ENCODE measurements around the gene HOXB3.

HOXB3 gene

GRCh38 chr17:48586355-48587258, 3.4 kb downstream of the HOXB3 start:
- Histone ChIP-seq H3K27me3 (replicated peaks; ENCODE audit: control insufficient read depth, insufficient read depth, low read length) (no peaks in the 10 kb centered on the region), H3K9me3 (ENCODE audit: control insufficient read depth, low read length) (no peaks in the 10 kb centered on the region), H3K4me1 (ENCODE audit: control insufficient read depth, insufficient read depth, low read length) (peaks cover 42% of the 10 kb centered on the region), H3K4me3 (ENCODE audit: low read length) (peak overlapping the region; percentile 90), H3K36me3 (ENCODE audit: control insufficient read depth, insufficient read depth, low read length, severe bottlenecking) (peaks cover 4% of the 10 kb centered on the region), H3K9ac (ENCODE audit: low read length) (peak overlapping the region; percentile 97)
- DNase-seq (ENCODE audit: low read depth): no peak

DNA sequence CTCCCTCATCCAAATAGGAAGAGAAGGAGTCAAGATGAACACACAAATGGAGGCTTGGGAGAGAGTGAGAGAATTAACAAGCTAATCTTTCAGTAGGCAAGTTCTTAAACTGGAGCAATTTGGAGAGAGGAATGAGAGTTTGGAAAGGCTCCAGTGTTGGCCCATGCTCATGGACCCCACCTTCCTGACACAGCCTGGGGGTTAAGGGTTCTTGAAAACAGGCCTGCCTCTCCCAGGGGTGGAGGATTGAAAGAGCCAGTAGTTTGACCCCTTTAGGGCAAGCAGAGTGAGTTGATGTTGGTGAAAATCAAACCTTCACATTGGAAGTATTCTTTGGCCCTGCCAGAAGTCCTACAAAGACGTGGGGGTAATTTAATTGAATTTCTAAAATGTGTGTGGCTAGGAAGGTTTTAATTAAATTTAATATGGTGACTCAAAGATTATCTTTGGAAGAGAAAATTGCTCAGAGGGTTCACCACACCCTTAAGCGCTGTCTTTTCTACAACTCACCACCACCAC, 5.8 kb downstream of the HOXB3 start:
- no peaks in the 10 kb centered on the region for H3K36me3 ChIP-seq (ENCODE audit: control insufficient read depth, insufficient read depth, low read length, severe bottlenecking)
- no peaks in the 10 kb centered on the region for H3K9me3 ChIP-seq (ENCODE audit: control insufficient read depth, low read length)
- no peak for DNase-seq (ENCODE audit: low read depth)
- peak overlapping the region; percentile 47 for H3K9ac ChIP-seq (ENCODE audit: low read length)
- H3K4me1 ChIP-seq (ENCODE audit: control insufficient read depth, insufficient read depth, low read length): peaks cover 56% of the 10 kb centered on the region
- H3K4me3 ChIP-seq (ENCODE audit: low read length): peak overlapping the region; percentile 90
- no peaks in the 10 kb centered on the region for H3K27me3 ChIP-seq (replicated peaks; ENCODE audit: control insufficient read depth, insufficient read depth, low read length)

DNA sequence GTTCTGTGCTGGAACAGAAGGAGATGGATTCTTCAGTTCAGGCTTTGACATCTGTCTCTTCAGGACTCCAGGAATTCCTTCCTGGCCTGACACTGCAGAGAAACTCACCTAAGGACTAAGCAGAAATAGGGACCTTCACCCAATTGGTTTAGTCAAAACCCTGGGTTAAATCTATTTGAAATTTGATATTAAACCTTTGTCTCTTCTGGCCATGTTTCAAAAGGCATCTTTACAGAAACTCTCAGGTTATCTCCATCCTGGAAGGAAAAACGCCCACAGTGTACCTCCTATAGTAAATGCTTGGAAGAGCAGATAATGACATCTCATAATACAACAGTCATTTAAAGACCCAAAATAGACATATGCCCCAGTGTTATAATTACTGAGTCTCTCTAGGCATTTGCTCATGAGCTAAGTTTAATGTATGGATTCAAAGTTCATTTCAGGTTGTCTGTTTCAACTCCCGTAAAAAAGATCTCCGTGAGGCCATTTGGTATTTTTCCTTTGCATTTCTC, 6.3 kb downstream of the HOXB3 start:
- DNase-seq (ENCODE audit: low read depth): no peak
- peak overlapping the region; percentile 47 for H3K9ac ChIP-seq (ENCODE audit: low read length)
- H3K27me3 ChIP-seq (replicated peaks; ENCODE audit: control insufficient read depth, insufficient read depth, low read length): no peaks in the 10 kb centered on the region
- H3K9me3 ChIP-seq (ENCODE audit: control insufficient read depth, low read length): no peaks in the 10 kb centered on the region
- peak overlapping the region; percentile 90 for H3K4me3 ChIP-seq (ENCODE audit: low read length)
- no peaks in the 10 kb centered on the region for H3K36me3 ChIP-seq (ENCODE audit: control insufficient read depth, insufficient read depth, low read length, severe bottlenecking)
- H3K4me1 ChIP-seq (ENCODE audit: control insufficient read depth, insufficient read depth, low read length): peaks cover 61% of the 10 kb centered on the region

- no peak for DNase-seq (ENCODE audit: low read depth)
- Histone ChIP-seq H3K9ac (ENCODE audit: low read length) (peak overlapping the region; percentile 91), H3K4me1 (ENCODE audit: control insufficient read depth, insufficient read depth, low read length) (peaks cover 54% of the 10 kb centered on the region), H3K9me3 (ENCODE audit: control insufficient read depth, low read length) (no peaks in the 10 kb centered on the region), H3K36me3 (ENCODE audit: control insufficient read depth, insufficient read depth, low read length, severe bottlenecking) (no peaks in the 10 kb centered on the region), H3K27me3 (replicated peaks; ENCODE audit: control insufficient read depth, insufficient read depth, low read length) (no peaks in the 10 kb centered on the region), H3K4me3 (ENCODE audit: low read length) (peak overlapping the region; percentile 90)
Observed at GRCh38 chr17:48582750-48583069, 7.3 kb downstream of the HOXB3 start.

DNA sequence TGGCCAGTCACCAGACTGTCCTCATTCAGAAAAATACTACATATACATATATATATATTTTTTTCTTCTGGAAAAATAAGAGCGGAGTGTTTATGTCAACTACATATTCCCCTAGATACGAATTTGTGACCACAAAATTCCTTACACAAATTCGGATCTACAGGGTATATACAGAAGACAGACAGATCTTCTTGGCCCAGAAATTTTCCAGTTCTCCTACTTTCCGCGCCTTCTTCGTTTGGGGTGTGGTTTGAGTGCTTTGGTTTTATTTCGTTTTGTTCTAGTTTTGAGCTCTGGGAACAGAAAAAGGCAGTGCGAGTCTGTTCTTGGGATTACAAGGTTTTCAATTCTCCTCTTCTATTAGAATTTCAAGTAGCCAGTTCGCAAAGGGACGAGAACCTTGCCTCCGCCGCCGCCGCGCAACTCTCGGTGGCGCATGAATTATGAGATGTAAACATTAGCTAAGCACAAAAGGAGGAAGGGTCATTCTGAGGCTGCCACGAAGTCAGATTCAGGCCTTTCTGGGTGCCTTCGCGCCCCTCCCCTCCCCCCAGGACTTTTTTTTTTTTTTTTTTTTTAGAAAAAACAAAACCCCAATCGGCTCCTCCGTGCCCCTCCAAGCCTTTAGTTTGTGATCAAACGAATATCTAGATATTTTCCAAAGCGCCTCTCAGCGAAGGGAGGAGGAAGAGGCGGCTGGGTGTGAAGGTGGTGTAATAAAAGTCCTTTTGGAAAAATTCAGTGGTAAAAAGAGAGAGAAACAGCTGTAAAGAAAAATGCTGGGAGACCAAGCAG, 10.1 kb downstream of the HOXB3 start:
- Histone ChIP-seq H3K4me1 (ENCODE audit: control insufficient read depth, insufficient read depth, low read length) (peaks cover 54% of the 10 kb centered on the region), H3K27me3 (replicated peaks; ENCODE audit: control insufficient read depth, insufficient read depth, low read length) (no peaks in the 10 kb centered on the region), H3K9me3 (ENCODE audit: control insufficient read depth, low read length) (no peaks in the 10 kb centered on the region), H3K36me3 (ENCODE audit: control insufficient read depth, insufficient read depth, low read length, severe bottlenecking) (no peaks in the 10 kb centered on the region), H3K9ac (ENCODE audit: low read length) (peak overlapping the region; percentile 91), H3K4me3 (ENCODE audit: low read length) (peak overlapping the region; percentile 90)
- no peak for DNase-seq (ENCODE audit: low read depth)

DNA sequence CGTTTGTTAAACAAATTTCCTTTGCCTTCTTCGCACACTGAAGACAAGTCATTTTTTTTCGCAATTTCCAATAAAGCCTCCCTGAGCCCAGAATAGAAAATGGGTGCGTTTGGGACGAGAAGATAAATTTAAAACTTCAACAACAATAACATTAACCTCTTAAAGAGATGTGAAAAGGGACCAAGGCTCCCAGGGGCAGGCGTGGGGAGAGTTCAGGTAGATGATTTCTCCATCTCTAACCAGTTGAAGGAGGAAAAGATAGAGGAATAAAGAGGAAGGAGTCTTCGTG, 10.6 kb downstream of the HOXB3 start:
- H3K4me1 ChIP-seq (ENCODE audit: control insufficient read depth, insufficient read depth, low read length): peaks cover 56% of the 10 kb centered on the region

DNA sequence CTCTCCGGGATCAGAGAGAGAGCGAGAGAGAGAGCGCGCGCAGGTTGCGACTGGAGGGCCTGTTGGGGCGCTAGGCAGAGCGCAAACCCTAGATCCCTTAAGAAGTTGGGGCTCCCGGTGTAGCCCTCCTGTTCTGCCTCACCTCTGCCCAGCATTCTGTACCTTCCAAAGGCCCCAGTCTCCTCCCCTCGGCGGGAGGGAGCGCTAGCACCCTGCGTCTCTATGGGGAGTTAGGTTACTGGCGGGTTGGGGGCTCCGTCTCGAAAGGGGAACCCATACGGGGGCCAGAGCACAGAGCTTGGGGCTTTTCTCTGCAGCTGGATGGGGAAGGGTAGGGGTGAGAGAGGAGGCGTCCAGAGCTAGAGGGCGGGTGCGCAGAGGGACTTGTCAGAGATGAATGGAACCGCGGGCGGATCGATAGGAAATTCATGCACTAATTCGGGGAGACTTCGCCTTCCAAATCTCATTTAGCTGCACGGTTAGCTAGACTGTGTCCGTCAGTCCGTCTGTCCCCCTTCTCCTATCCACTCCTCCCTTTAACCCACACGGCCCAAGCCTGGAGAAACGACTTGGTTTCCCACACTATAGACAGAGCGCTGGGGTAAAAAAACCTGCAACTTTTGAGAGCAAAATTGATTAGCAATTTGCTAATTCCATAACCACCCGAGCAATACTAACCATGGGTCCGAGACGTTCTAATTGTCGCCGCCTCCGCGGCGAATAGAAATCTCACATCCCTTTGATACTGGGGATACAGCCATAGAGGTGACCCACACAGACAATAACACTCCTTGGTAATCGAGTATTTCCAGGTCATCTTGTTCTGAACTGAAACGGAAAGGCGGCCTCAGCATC, 11.2 kb downstream of the HOXB3 start:
- no peaks in the 10 kb centered on the region for H3K27me3 ChIP-seq (replicated peaks; ENCODE audit: control insufficient read depth, insufficient read depth, low read length)
- H3K4me1 ChIP-seq (ENCODE audit: control insufficient read depth, insufficient read depth, low read length): peaks cover 56% of the 10 kb centered on the region
- no peak for DNase-seq (ENCODE audit: low read depth)
- H3K4me3 ChIP-seq (ENCODE audit: low read length): peak overlapping the region; percentile 87
- H3K9ac ChIP-seq (ENCODE audit: low read length): peak overlapping the region; percentile 93
- H3K9me3 ChIP-seq (ENCODE audit: control insufficient read depth, low read length): no peaks in the 10 kb centered on the region
- no peaks in the 10 kb centered on the region for H3K36me3 ChIP-seq (ENCODE audit: control insufficient read depth, insufficient read depth, low read length, severe bottlenecking)

More for the DNA sequence above, 10.6 kb downstream of the HOXB3 start:
- Histone ChIP-seq H3K9me3 (ENCODE audit: control insufficient read depth, low read length) (no peaks in the 10 kb centered on the region), H3K4me3 (ENCODE audit: low read length) (peak overlapping the region; percentile 90), H3K9ac (ENCODE audit: low read length) (peak overlapping the region; percentile 93), H3K36me3 (ENCODE audit: control insufficient read depth, insufficient read depth, low read length, severe bottlenecking) (no peaks in the 10 kb centered on the region), H3K27me3 (replicated peaks; ENCODE audit: control insufficient read depth, insufficient read depth, low read length) (no peaks in the 10 kb centered on the region)
- DNase-seq (ENCODE audit: low read depth): no peak

- Histone ChIP-seq H3K4me3 (ENCODE audit: low read length) (peak within 1 kb of the TSS; percentile 87), H3K9me3 (ENCODE audit: control insufficient read depth, low read length) (no peaks in the 10 kb centered on the region), H3K4me1 (ENCODE audit: control insufficient read depth, insufficient read depth, low read length) (peaks cover 62% of the 10 kb centered on the region), H3K9ac (ENCODE audit: low read length) (peak within 1 kb of the TSS; percentile 93), H3K27me3 (replicated peaks; ENCODE audit: control insufficient read depth, insufficient read depth, low read length) (no peaks in the 10 kb centered on the region), H3K36me3 (ENCODE audit: control insufficient read depth, insufficient read depth, low read length, severe bottlenecking) (no peaks in the 10 kb centered on the region)
- DNase-seq (ENCODE audit: low read depth): no peak
Observed at GRCh38 chr17:48577946-48578615, 12.0 kb downstream of the HOXB3 start, which contains the start of gene HOXB4. Gene HOXB4, minus strand, starts transcription at chr17:48578350. Its CDS starts 31 bp downstream, at chr17:48578319.

DNA sequence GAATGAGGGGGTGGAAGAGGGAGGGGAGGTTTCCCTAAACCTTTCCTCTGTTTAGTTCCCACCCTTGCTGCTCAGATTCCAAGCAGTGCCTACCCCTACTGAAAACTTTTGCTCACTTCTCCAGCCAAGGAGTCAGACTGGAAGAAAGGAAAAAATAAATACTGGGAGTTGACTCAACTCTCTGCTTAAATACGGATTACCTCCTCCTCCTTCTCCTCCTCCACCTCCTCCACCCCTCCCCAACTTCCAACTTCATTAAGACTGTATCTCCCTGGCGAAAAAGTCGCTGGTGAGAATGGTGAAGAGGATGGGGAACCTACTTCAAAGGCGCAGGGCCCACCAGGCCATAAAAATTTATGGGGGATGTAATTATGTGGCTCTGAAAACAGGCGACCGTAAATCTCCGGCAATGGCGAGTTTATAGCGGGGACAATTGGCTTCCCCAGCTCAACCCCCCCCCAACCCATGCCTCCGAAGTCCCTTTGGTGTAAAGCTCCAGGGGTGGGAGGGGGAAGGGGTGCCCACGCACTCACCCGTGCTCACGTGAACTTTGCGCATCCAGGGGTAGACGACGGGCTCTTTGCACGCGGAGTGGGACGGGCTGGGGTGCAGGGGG, 12.6 kb downstream of the HOXB3 start:
- H3K27me3 ChIP-seq (replicated peaks; ENCODE audit: control insufficient read depth, insufficient read depth, low read length): no peaks in the 10 kb centered on the region
- peaks cover 62% of the 10 kb centered on the region for H3K4me1 ChIP-seq (ENCODE audit: control insufficient read depth, insufficient read depth, low read length)
- H3K9me3 ChIP-seq (ENCODE audit: control insufficient read depth, low read length): no peaks in the 10 kb centered on the region
- peak overlapping the region; percentile 93 for H3K9ac ChIP-seq (ENCODE audit: low read length)
- no peaks in the 10 kb centered on the region for H3K36me3 ChIP-seq (ENCODE audit: control insufficient read depth, insufficient read depth, low read length, severe bottlenecking)
- no peak for DNase-seq (ENCODE audit: low read depth)
- peak overlapping the region; percentile 87 for H3K4me3 ChIP-seq (ENCODE audit: low read length)

All from adipocyte (in vitro differentiated cells).